ENCODE data around the gene GID4.

Gene GID4

DNA sequence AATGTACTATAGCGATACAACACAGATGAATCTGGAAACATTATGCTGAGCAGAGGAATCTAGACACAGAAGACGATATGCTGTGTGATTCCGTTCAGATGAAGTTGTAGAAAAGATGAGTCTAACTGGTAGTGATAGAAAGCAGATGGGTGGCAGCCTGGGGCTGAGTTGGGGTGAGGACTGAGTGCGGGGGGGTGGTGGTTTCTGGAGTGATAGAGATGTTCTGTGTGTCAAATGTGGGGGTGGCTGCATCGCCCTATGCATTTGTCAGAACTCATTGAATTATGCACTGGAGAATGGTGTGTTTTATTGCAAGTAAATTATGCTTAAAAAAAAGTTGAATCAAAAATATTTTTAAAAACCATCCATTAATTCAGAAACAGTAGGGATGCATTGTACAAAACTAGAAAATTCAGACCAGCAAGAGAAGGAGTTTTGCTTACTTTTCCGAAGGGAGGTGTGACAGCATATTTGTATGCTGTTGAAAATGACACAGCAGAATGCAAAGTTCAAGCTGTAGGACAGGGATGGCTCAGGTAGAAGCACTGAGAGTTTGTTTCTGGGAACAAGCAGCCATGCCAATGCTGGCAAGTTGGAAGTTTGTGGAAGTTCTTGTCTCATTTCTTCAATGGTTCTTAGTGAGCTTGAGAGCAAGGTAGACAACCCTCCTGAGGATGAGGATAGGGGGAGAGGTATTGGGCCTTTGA lies 35.5 kb downstream of the GID4 start:
- H3K4me3 ChIP-seq (ENCODE audit: low read depth, low read length): no peak overlapping the region
- H3K36me3 ChIP-seq (ENCODE audit: control insufficient read depth in 1 of 2, insufficient read depth in 2 of 2, low read length in 2 of 2): no peaks in the 10 kb centered on the region
- no CpG with 5 or more reads among the region's 6 CpGs for WGBS (ENCODE audit: extremely low coverage, insufficient coverage, insufficient read length)
- H3K27me3 ChIP-seq (ENCODE audit: insufficient read depth, low read length): no peaks in the 10 kb centered on the region
- no peak overlapping the region for H3K14ac ChIP-seq (ENCODE audit: low read length)
- no peak overlapping the region for H2BK120ac ChIP-seq (ENCODE audit: insufficient read depth, low read length, poor library complexity)
- H4K12ac ChIP-seq (ENCODE audit: low read depth, low read length): no peak overlapping the region
- no peak overlapping the region for H4K91ac ChIP-seq (ENCODE audit: low read depth, low read length)
- no peak overlapping the region for H3K4ac ChIP-seq (ENCODE audit: low read depth, low read length)
- no peaks in the 10 kb centered on the region for H3K79me1 ChIP-seq (ENCODE audit: low read length)
- no peaks in the 10 kb centered on the region for H3K9me3 ChIP-seq (ENCODE audit: insufficient read depth, low read depth, low read length)
- H2BK12ac ChIP-seq (ENCODE audit: low read length): no peak overlapping the region
- H3K27ac ChIP-seq (ENCODE audit: low read depth, low read length): no peak overlapping the region
- no peak overlapping the region for H3K4me2 ChIP-seq (ENCODE audit: low read length)
- no peak overlapping the region for H2BK5ac ChIP-seq (ENCODE audit: low read depth, low read length, poor library complexity)
- H2AK5ac ChIP-seq (ENCODE audit: low read length): no peak overlapping the region
- no peak overlapping the region for H3K9ac ChIP-seq (ENCODE audit: low read length)
- H3K79me2 ChIP-seq (ENCODE audit: control insufficient read depth, insufficient read depth, low read length, poor library complexity): no peaks in the 10 kb centered on the region
- no peaks in the 10 kb centered on the region for H3K4me1 ChIP-seq (ENCODE audit: control insufficient read depth in 1 of 2, insufficient read depth in 2 of 2, low read length in 2 of 2)
- no peak overlapping the region for H3K23ac ChIP-seq (ENCODE audit: low read length)
- no peak overlapping the region for H4K8ac ChIP-seq (ENCODE audit: low read depth, low read length)
- no peak for DNase-seq
- no peak overlapping the region for H3K18ac ChIP-seq (ENCODE audit: low read length)
- H2AFZ ChIP-seq (ENCODE audit: insufficient read depth, low read length, poor library complexity): no peak overlapping the region

DNA sequence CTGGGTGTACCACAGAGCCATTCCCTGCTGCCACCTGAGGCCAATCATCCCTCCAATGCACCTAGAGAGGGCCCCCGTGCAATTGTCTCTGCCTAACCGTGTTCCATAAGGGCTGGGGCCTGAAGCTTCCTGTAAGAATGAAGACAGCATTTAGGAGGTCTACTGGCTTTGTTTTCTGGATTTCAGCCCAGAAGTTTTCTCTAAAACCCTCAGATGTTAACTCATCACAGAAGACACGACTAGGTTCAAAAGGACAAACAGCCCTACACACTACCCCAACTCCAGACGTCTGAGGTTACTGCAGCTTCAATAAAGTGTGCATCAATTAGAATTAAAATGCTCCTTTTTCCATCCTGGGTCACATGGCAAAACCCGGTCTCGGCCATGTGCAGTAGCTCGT lies 37.7 kb downstream of the GID4 start:
- Histone ChIP-seq H3K23ac (ENCODE audit: low read length) (no peak overlapping the region), H3K79me1 (ENCODE audit: low read length) (no peaks in the 10 kb centered on the region), H3K27me3 (ENCODE audit: insufficient read depth, low read length) (no peaks in the 10 kb centered on the region), H4K12ac (ENCODE audit: low read depth, low read length) (no peak overlapping the region), H2BK12ac (ENCODE audit: low read length) (no peak overlapping the region), H3K9ac (ENCODE audit: low read length) (no peak overlapping the region), H3K27ac (ENCODE audit: low read depth, low read length) (no peak overlapping the region), H3K18ac (ENCODE audit: low read length) (no peak overlapping the region), H2AK5ac (ENCODE audit: low read length) (no peak overlapping the region), H3K4me2 (ENCODE audit: low read length) (no peak overlapping the region), H3K14ac (ENCODE audit: low read length) (no peak overlapping the region), H3K9me3 (ENCODE audit: insufficient read depth, low read depth, low read length) (no peaks in the 10 kb centered on the region), H4K8ac (ENCODE audit: low read depth, low read length) (no peak overlapping the region), H2BK120ac (ENCODE audit: insufficient read depth, low read length, poor library complexity) (no peak overlapping the region), H3K4me3 (ENCODE audit: low read depth, low read length) (no peak overlapping the region), H2BK5ac (ENCODE audit: low read depth, low read length, poor library complexity) (no peak overlapping the region), H3K4ac (ENCODE audit: low read depth, low read length) (no peak overlapping the region), H3K79me2 (ENCODE audit: control insufficient read depth, insufficient read depth, low read length, poor library complexity) (no peaks in the 10 kb centered on the region), H3K36me3 (ENCODE audit: control insufficient read depth in 1 of 2, insufficient read depth in 2 of 2, low read length in 2 of 2) (no peaks in the 10 kb centered on the region), H4K91ac (ENCODE audit: low read depth, low read length) (no peak overlapping the region), H3K4me1 (ENCODE audit: control insufficient read depth in 1 of 2, insufficient read depth in 2 of 2, low read length in 2 of 2) (peaks cover 0 to 2% of the 10 kb centered on the region in 2 experiments), H2AFZ (ENCODE audit: insufficient read depth, low read length, poor library complexity) (no peak overlapping the region)
- WGBS (ENCODE audit: extremely low coverage, insufficient coverage, insufficient read length): no CpG with 5 or more reads among the region's 7 CpGs
- DNase-seq: no peak

DNA sequence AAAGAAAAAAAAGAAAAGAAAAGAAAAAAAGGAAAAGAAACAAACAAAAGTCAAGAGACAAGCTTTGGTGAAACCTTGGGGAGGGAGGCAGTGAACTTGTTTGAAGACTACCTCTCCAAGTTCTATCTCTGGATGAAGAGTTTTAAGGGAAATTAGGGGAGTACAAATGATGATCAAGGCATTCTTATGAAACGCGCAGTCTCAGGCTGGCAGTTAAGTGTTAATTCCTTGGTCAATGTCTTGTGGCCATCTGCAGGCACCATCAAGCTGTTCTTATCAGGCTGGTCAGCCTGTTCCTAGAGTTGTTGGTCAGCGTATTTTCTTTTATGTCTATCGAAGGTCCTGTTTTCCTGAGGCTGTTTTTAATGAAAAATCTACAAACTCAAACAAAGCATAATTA lies 40.3 kb downstream of the GID4 start:
- no peak overlapping the region for H3K27ac ChIP-seq (ENCODE audit: low read depth, low read length)
- H2AFZ ChIP-seq (ENCODE audit: insufficient read depth, low read length, poor library complexity): no peak overlapping the region
- no peak overlapping the region for H2BK5ac ChIP-seq (ENCODE audit: low read depth, low read length, poor library complexity)
- H3K36me3 ChIP-seq (ENCODE audit: control insufficient read depth in 1 of 2, insufficient read depth in 2 of 2, low read length in 2 of 2): no peaks in the 10 kb centered on the region
- H3K23ac ChIP-seq (ENCODE audit: low read length): no peak overlapping the region
- H3K9ac ChIP-seq (ENCODE audit: low read length): no peak overlapping the region
- H3K18ac ChIP-seq (ENCODE audit: low read length): no peak overlapping the region
- H4K91ac ChIP-seq (ENCODE audit: low read depth, low read length): no peak overlapping the region
- no peak overlapping the region for H2BK120ac ChIP-seq (ENCODE audit: insufficient read depth, low read length, poor library complexity)
- no peak overlapping the region for H2BK12ac ChIP-seq (ENCODE audit: low read length)
- H2AK5ac ChIP-seq (ENCODE audit: low read length): no peak overlapping the region
- no peaks in the 10 kb centered on the region for H3K79me2 ChIP-seq (ENCODE audit: control insufficient read depth, insufficient read depth, low read length, poor library complexity)
- no peak overlapping the region for H3K4ac ChIP-seq (ENCODE audit: low read depth, low read length)
- no peak overlapping the region for H4K8ac ChIP-seq (ENCODE audit: low read depth, low read length)
- no peaks in the 10 kb centered on the region for H3K9me3 ChIP-seq (ENCODE audit: insufficient read depth, low read depth, low read length)
- no CpG with 5 or more reads among the region's 4 CpGs for WGBS (ENCODE audit: extremely low coverage, insufficient coverage, insufficient read length)
- peaks cover 0 to 2% of the 10 kb centered on the region in 2 experiments for H3K4me1 ChIP-seq (ENCODE audit: control insufficient read depth in 1 of 2, insufficient read depth in 2 of 2, low read length in 2 of 2)
- DNase-seq: no peak
- no peaks in the 10 kb centered on the region for H3K27me3 ChIP-seq (ENCODE audit: insufficient read depth, low read length)
- H3K4me2 ChIP-seq (ENCODE audit: low read length): no peak overlapping the region
- no peak overlapping the region for H4K12ac ChIP-seq (ENCODE audit: low read depth, low read length)
- H3K14ac ChIP-seq (ENCODE audit: low read length): no peak overlapping the region
- H3K79me1 ChIP-seq (ENCODE audit: low read length): no peaks in the 10 kb centered on the region
- H3K4me3 ChIP-seq (ENCODE audit: low read depth, low read length): no peak overlapping the region

DNA sequence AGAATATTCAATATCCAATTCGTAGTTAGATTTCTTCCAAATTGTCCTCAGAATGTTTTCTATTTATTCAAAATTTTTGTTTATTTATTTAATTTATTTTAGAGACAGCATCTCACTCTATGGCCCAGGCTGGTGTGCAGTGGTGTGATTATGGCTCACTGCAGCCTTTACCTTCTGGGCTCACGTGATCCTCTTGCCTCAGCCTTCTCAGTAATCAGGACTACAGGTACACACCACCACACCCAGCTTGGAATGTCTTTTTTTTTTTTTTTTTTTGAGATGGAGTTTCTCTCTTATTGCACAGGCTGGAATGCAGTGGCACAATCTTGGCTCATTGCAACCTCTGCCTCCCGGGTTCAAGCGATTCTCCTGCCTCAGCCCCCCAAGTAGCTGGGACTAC lies 45.0 kb downstream of the GID4 start:
- H3K4me3 ChIP-seq (ENCODE audit: low read depth, low read length): no peak overlapping the region
- no peak overlapping the region for H3K9ac ChIP-seq (ENCODE audit: low read length)
- H3K36me3 ChIP-seq (ENCODE audit: control insufficient read depth in 1 of 2, insufficient read depth in 2 of 2, low read length in 2 of 2): no peaks in the 10 kb centered on the region
- no peak overlapping the region for H4K12ac ChIP-seq (ENCODE audit: low read depth, low read length)
- no peak overlapping the region for H2BK5ac ChIP-seq (ENCODE audit: low read depth, low read length, poor library complexity)
- no CpG with 5 or more reads among the region's 4 CpGs for WGBS (ENCODE audit: extremely low coverage, insufficient coverage, insufficient read length)
- no peak overlapping the region for H2BK120ac ChIP-seq (ENCODE audit: insufficient read depth, low read length, poor library complexity)
- no peak overlapping the region for H3K4me2 ChIP-seq (ENCODE audit: low read length)
- H3K27ac ChIP-seq (ENCODE audit: low read depth, low read length): no peak overlapping the region
- H3K79me1 ChIP-seq (ENCODE audit: low read length): peaks cover 5% of the 10 kb centered on the region
- H3K27me3 ChIP-seq (ENCODE audit: insufficient read depth, low read length): no peaks in the 10 kb centered on the region
- H3K14ac ChIP-seq (ENCODE audit: low read length): no peak overlapping the region
- H3K23ac ChIP-seq (ENCODE audit: low read length): no peak overlapping the region
- no peaks in the 10 kb centered on the region for H3K9me3 ChIP-seq (ENCODE audit: insufficient read depth, low read depth, low read length)
- no peak overlapping the region for H2AFZ ChIP-seq (ENCODE audit: insufficient read depth, low read length, poor library complexity)
- peak; percentile 23 to 55 for DNase-seq
- peaks cover 2 to 6% of the 10 kb centered on the region in 2 experiments for H3K4me1 ChIP-seq (ENCODE audit: control insufficient read depth in 1 of 2, insufficient read depth in 2 of 2, low read length in 2 of 2)
- no peak overlapping the region for H4K91ac ChIP-seq (ENCODE audit: low read depth, low read length)
- H2BK12ac ChIP-seq (ENCODE audit: low read length): no peak overlapping the region
- H3K4ac ChIP-seq (ENCODE audit: low read depth, low read length): no peak overlapping the region
- H3K18ac ChIP-seq (ENCODE audit: low read length): no peak overlapping the region
- H4K8ac ChIP-seq (ENCODE audit: low read depth, low read length): no peak overlapping the region
- peaks cover 6% of the 10 kb centered on the region for H3K79me2 ChIP-seq (ENCODE audit: control insufficient read depth, insufficient read depth, low read length, poor library complexity)
- no peak overlapping the region for H2AK5ac ChIP-seq (ENCODE audit: low read length)
